ENCODE data around the gene MRPL36.
A peak's percentile ranks its signal among the peaks of the same experiment; 100 is the strongest.
"Not testable (repeated sequence)": the region's sequence is repeated elsewhere in the genome, so short reads cannot be mapped to it uniquely, and the experiment has no call there.

MRPL36 gene

GRCh38 chr5:1799602-1800471 lies at the start of gene MRPL36:
Gene MRPL36, minus strand, starts transcription at chr5:1799837. Its CDS starts 902 bp downstream, at chr5:1798935.
- peak; percentile 36 for DNase-seq (ENCODE audit: low read depth)

DNA sequence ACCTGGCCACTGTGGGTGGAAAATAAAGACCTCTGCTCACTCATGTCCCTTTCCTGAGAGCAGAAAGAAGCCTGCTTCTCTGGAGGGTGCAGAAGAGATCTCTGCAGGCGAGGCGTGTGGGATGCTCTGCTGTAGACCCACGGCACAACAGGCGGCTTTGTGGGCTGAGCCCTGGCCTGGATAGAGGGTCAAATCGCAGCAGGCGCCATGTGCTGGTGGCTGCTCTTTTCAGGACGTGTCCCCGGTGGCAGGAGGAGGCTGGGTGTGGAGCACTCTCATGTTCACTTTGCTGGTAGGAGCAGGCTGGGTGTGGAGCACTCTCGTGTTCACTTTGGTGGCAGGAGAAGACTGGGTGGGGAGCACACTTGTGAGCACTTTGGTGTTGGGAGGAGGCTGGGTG lies 48.0 kb upstream of the MRPL36 start:
- DNase-seq (ENCODE audit: low read depth) = no peak

- no peak for DNase-seq (ENCODE audit: low read depth)
Observed at GRCh38 chr5:1847056-1847455, 47.4 kb upstream of the MRPL36 start.

GRCh38 chr5:1846583-1846982 lies 46.9 kb upstream of the MRPL36 start:
- DNase-seq (ENCODE audit: low read depth) = no peak

- no peak for DNase-seq (ENCODE audit: low read depth)
Observed at GRCh38 chr5:1845696-1846095, 46.1 kb upstream of the MRPL36 start.

GRCh38 chr5:1844708-1845436 lies 45.2 kb upstream of the MRPL36 start:
- DNase-seq (ENCODE audit: low read depth) = no peak

- not testable (repeated sequence) for DNase-seq (ENCODE audit: low read depth)
Observed at GRCh38 chr5:1843761-1844160, 44.1 kb upstream of the MRPL36 start.

DNA sequence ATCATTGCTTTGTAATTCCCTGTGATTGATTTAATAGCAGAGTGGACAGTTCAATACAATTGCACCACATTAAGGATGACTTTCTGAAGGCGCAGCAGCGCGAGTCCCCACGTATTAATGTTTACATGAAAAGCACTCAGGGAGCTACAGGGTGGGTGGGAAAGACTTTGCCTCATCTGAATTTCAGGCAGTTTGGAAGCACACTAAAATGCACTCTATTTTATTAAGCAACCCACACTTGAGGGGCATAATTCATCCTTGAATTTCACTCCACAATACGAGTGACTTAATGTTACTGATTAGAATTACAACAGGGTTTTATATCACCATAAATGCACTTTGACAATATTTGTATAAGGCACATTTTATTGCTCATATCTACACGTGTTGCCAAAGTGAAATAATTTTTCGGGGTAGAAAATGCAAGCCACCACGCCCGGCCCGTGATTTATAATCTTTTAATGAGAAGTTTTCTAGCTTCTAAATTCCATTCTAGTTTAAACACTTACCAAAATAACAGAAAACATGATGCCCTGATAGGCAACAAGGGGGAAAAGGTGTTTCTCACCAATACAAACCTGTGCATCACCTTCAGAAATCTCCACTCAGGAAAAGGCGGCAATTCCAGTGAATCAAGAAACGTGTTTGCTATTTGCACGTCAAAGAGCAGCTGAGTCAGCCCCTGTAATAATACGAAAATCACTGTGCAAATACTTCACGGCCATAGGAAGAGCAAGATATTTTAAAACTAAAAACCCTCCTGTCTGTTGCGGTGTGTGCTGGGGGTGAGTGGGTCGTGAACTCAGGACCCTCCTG lies 42.6 kb upstream of the MRPL36 start:
- DNase-seq (ENCODE audit: low read depth) = no peak

DNA sequence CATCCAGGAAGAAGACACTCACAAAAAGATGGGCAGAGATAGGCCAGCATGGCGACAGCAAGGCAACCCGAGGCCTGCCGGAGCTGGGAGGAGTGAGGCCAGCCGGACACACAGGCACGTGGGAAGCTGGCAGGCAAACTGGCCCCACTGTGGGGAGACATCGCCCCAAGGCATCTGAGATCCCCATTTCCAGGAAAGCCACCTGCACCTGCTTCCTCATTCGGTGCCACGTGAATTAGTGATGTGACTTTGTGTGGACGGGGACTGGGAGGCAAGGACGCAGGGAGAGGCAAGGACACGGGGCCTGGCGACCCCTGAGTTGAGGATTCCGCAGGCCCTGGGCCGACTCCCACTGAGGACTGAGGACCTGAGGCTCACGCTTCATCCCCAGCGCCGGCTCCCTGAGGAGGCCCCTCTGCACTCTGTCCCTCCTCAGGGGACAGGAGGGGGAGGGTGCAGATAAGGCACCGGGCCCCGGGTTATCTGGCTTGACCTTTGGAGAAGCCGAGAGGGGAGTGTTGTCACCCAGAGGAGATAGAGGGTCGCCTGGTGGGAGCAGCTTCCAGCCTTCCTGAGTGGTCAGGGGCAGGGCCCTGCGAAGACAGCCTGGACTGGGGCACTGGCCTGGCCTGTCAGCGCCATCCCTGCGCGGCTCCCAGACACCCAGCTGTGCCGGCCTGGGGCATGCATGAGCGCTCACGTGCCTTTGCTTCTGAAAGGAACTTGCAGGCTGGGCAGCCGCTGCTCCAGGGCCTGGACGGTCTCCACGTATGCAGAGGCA lies 41.3 kb upstream of the MRPL36 start:
- no peak for DNase-seq (ENCODE audit: low read depth)

DNA sequence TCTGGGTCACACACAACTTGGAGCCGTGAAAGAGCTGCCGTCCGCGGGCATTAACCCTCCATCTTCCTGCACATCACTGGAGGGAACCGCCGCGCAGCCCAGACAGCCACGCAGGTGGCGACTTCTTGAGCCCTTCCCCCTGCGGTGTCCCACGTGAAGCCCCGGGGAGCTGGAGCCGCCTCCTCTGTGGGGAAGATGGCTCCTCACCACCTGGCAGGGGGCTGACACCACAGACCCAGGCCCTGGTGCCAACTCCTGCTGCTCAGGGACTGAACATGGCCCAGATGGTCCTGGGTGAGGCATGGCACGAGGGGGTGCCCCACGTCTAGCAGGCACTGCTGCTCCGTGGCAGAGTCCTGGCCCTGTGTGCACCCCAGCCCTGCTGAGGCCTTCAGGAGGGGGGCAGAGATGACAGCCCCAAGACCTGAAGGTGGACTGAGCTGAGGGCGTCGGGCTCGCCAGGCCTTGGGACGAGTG lies 40.5 kb upstream of the MRPL36 start:
- DNase-seq (ENCODE audit: low read depth) = no peak

GRCh38 chr5:1838013-1838412 lies 38.4 kb upstream of the MRPL36 start:
- no peak for DNase-seq (ENCODE audit: low read depth)

DNA sequence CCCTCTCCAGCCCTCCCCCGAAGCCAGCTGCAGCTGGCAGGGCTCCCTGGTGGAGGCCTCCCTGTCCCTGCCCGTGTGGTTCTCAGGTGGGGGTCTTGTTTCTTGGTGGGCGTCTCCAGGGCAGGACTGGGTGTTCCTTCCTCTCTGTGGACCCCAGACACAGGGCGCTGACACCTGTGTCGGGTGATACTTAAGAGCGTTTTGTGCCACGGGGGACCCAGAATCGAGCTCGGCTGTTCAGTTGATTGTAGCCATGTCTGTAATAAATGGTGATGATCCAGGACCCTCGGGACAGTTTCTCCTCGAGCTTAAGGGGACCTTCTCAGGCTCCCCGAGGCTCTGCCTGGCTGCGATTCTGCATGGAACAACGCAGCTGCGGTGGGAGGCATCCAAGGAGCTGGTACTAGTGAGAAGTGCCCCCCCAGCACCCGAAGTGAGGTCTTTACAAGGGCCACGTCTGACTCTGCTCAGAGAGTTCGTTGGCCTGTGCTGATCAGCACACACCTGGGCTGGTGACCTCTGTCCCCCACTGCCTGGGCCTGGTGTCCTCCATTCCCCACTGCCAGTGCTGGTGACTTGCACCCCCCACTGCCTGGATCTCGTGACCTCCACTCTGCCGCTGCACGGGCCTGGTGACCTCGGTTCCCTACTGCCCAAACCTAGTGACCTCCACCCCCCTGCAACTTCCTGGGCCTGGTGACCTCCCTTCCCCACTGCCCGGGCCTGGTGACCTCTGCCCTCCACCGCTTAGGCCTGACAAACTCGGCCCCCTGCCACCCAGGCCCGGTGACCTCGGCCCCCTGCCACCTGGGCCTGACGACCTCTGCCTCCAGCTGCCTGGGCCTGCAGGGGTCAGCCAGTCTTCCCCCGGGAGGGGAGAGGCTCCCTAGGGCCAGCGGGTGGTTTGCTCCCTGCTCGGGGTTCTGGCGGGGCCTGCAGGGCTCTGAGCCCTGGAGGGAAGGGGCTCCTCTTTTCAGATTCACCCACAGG lies 37.5 kb upstream of the MRPL36 start:
- no peak for DNase-seq (ENCODE audit: low read depth)

GRCh38 chr5:1836176-1836890 lies 36.7 kb upstream of the MRPL36 start:
- no peak for DNase-seq (ENCODE audit: low read depth)

DNA sequence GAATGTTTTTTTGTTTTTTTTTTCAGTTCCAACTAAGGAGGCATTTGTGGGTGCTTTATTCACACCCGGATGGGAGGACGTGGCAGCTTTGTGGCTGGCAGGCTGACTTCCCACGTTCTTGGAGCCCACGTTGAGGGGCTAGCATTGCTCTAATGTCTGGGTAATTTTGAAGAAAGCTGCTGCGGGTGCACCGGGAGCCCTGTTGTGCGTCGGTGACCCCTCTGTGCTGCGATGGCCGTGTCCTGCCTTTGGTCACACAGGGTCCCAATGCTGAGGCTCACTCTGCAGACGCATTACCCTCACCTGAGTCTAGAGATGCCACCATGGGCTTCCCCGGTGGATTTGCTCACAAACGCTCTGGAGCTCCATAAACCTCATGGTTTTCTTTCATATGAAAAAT lies 35.8 kb upstream of the MRPL36 start:
- no peak for DNase-seq (ENCODE audit: low read depth)

DNA sequence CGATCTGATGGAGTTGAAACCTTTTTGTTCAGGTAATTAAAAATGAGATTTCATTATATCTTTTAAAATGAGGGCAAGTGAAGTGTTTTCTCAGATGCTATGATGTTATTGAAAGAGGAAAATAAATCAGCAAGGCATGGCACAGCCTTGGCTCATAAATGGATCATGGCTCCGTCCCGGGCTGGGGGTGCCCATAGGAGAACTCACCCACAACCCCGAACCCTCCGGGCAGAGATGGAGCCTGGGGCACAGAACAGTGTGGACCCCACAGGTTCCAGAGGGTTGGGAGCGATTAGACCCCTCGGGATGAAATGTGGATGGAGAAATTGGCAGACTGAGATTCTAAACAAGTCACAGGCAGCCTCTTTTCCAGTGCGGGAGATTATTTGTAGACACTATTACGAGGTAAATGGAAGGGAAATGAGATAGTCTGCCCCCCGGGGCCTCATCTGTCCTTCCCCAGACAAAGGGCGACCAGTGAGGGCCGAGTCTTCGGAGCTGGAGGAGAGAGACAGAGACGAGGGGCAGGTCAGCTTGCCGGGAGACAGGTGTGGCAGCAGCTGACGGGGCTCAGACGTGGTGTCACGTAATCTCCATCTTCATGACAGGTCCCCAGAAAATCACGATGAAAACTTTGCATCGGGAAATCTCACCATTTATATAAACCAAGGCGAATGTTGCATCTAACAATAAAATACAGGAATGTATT lies 35.2 kb upstream of the MRPL36 start:
- DNase-seq (ENCODE audit: low read depth) = no peak

DNA sequence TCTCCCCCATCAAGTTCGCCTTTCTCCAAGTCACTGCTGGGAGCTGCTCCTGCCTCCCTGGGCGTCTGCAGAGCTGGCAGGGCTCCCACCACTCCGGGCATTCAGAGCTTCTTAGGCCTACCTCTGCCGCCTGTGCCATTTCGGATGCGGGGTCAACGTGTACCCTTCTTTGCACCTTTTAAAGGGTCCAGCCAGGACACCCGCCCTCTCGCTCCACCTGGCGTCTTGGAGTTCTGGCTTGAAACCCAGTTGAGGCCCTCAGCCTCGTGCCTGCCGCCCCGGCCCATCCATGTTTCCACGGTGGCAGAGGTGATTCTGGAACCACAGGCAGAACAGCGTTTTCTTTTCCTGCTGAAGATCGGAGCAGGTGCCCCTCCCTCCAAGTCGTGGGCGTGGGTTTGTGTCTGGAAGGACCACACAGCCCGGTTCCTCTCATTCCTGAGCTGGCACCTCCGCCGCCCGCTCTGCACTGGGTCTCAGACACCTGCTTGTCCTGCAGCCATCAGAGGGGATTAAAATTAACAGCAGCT lies 34.5 kb upstream of the MRPL36 start:
- no peak for DNase-seq (ENCODE audit: low read depth)

DNA sequence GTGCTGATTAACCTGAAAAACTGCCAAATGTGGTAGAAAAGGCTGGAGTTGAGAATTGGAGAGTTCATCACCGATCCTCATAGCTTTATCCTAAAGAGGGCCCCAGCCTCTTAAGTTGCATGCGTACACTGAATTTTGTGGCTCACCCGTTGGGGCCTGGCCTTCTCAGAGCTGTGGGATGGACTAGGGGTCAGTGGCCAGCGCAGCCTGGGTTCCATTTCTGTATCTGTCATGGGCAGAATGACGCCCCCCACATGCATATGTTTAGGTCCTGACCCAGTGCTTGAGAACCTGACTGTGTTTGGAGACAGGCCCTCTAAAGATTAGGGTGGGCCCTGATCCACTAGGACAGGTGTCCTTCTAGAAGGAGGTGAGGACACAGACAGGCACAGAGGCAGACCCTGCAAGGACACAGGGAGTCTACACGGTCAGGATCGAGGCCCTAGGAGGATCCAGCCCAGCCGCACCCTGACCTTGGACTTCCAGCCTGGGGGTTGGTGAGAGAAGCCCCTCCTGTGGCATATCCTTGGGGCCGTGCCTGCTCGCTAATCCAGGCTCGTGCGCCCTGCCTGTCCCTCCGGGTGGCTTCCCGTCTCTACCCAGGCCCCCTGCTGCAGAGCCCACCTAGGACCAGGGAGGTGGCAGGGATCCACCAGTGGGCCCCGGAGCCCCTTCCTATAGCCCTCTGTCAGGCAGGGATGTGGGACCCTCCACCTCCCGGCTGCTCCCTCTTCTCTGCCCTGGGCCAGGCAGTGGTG lies 33.8 kb upstream of the MRPL36 start:
- DNase-seq (ENCODE audit: low read depth) = no peak
